Measurements from ENCODE around the gene ATP6V1A. TPM values are rescaled to one million over a fixed set of nuclear protein-coding genes. Genes with fewer than 3 reads are reported as not detected.

Gene ATP6V1A
- total RNA-seq, 2 experiments from 2014 or later, result 36.7 to 40.7 TPM

DNA sequence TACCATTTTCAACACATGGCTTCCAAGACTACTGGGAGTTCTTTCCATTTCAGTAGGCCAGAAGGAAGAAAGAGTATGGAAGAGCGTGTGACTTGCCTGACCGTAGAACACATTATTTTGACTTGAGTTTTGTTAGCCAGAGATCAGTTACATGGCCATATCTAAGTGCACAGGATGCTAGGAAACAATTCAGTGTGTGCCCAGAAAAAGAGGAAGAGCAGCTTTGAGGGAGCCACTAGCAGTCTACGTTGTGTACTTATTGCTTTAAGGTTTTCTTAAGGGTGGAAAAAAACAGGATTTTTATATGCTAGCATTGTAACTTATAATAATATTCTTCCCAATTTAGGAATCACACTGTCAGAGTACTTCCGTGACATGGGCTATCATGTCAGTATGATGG, 47.7 kb downstream of the ATP6V1A start:
- POLR2A ChIA-PET, result interaction anchor here (1.3 kb wide), 1 partner anchor 50 kb away, joined by 3 read pairs; no protein-coding TSS in a partner anchor
- Mint-ChIP-seq H3K27me3 (no peaks in the 10 kb centered on the region), H3K36me3 (ENCODE audit: low read depth) (peaks cover 14% of the 10 kb centered on the region), H3K27ac (no peak overlapping the region), H3K4me1 (ENCODE audit: low read depth) (no peaks in the 10 kb centered on the region), H3K4me3 (no peak overlapping the region), H3K9me3 (no peaks in the 10 kb centered on the region)
- ATAC-seq, result no peak
- CTCF ChIA-PET, result interaction anchor here (2.2 kb wide), 1 partner anchor 59 kb away, joined by 7 read pairs; no protein-coding TSS in a partner anchor
- DNase-seq, result no peak
- TF ChIP-seq, protein P1, sequence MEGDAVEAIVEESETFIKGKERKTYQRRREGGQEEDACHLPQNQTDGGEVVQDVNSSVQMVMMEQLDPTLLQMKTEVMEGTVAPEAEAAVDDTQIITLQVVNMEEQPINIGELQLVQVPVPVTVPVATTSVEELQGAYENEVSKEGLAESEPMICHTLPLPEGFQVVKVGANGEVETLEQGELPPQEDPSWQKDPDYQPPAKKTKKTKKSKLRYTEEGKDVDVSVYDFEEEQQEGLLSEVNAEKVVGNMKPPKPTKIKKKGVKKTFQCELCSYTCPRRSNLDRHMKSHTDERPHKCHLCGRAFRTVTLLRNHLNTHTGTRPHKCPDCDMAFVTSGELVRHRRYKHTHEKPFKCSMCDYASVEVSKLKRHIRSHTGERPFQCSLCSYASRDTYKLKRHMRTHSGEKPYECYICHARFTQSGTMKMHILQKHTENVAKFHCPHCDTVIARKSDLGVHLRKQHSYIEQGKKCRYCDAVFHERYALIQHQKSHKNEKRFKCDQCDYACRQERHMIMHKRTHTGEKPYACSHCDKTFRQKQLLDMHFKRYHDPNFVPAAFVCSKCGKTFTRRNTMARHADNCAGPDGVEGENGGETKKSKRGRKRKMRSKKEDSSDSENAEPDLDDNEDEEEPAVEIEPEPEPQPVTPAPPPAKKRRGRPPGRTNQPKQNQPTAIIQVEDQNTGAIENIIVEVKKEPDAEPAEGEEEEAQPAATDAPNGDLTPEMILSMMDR (IDR thresholded peaks at IDR 0.05), result no peak
- intact Hi-C loops (cut with micrococcal nuclease), result no loop called here

DNA sequence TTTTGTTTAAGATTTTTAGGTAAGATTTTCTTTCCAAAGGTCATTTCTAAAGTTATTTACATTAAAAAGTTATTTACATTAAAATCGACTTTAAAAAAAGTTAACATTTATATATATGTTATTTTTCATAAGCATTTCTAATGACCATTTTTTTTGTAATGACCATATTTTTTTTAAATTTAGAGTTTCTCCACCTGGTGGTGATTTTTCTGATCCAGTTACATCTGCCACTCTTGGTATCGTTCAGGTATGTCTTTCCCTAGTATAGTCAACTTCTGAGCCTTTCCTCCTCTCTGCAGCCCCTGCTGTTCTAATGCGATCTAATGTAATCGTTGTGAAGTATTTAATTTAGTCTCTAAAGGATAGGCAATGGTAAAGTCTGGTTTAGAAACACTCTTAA, 48.9 kb downstream of the ATP6V1A start:
- Mint-ChIP-seq H3K27ac (no peak overlapping the region), H3K27me3 (no peaks in the 10 kb centered on the region), H3K4me1 (ENCODE audit: low read depth) (no peaks in the 10 kb centered on the region), H3K36me3 (ENCODE audit: low read depth) (peaks cover 14% of the 10 kb centered on the region), H3K9me3 (no peaks in the 10 kb centered on the region), H3K4me3 (no peak overlapping the region)
- TF ChIP-seq, protein P1 (IDR thresholded peaks at IDR 0.05), result no peak
- ChIA-PET CTCF (interaction anchor here (0.9 to 2.2 kb wide), 2 partner anchors 45 to 60 kb away, joined by 3 to 7 read pairs; no protein-coding TSS in a partner anchor), POLR2A (interaction anchor here (0.5 kb wide), 1 partner anchor 27 kb away, joined by 3 read pairs; no protein-coding TSS in a partner anchor)
- ATAC-seq (no peak), DNase-seq (no peak)
- intact Hi-C loops (cut with micrococcal nuclease), result no loop called here

DNA sequence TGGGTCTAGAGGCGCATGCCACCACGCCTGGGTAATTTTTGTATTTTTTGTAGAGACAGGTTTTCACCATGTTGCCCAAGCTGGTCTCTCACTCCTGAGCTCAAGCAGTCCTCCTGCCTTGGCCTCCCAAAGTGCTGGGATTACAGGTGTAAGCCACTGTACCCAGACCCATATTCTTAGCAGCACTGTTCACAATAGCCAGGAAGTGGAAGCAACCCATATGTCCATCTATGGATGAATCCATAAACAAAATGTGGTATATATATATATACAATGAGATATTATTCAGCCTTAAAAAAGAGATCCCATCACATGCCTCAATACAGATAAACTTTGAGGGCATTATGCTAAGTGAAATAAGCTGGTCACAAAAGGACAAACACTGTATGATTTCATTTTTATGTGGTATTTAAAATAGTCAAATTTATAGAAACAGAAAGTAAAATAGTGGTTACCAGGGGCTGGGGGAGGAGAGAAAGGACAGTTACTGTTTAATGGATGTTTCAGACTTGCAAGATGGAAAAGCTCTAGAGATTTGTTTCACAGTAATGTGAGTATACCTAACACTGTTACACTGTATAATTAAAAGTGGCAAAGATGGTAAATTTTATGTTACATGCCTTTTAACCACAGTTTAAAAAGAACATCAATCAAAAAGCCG, 56.1 kb downstream of the ATP6V1A start:
- Mint-ChIP-seq H3K4me1 (ENCODE audit: low read depth) (peaks cover 5% of the 10 kb centered on the region), H3K36me3 (ENCODE audit: low read depth) (peaks cover 15% of the 10 kb centered on the region), H3K27ac (peak overlapping the region; percentile 30), H3K27me3 (no peaks in the 10 kb centered on the region), H3K4me3 (no peak overlapping the region), H3K9me3 (no peaks in the 10 kb centered on the region)
- TF ChIP-seq, protein P1 (IDR thresholded peaks at IDR 0.05), result no peak
- intact Hi-C loops (cut with micrococcal nuclease), result no loop called here
- DNase-seq (no peak), ATAC-seq (no peak)
- POLR2A ChIA-PET, result no interaction called here
- CTCF ChIA-PET, result interaction anchor here (0.6 to 2.1 kb wide), 5 partner anchors 13 to 401 kb away, joined by 3 to 12 read pairs (median 4); partner anchors contain the start of gene GRAMD1C

DNA sequence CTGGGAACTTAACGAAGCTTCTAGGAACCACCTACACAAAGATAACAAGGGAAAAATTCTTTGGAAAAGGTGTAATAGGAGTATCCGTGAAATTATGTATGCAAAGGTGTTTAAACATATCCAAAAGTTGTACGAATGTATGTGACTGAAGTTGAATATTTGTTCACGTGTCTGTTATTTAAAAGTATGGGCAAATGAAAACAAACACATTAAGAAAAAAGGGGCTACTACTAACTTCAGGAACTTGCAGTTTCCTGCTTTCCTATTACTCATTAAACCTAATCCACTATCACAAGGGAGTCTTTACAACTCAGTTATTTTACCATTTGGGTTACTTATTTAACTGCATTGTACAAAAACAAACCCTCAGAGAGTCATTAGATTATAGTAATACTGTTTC, 57.8 kb downstream of the ATP6V1A start:
- H3K27ac Mint-ChIP-seq, result peak overlapping the region; percentile 15
- no peaks in the 10 kb centered on the region for H3K27me3 Mint-ChIP-seq
- H3K9me3 Mint-ChIP-seq, result no peaks in the 10 kb centered on the region

DNA sequence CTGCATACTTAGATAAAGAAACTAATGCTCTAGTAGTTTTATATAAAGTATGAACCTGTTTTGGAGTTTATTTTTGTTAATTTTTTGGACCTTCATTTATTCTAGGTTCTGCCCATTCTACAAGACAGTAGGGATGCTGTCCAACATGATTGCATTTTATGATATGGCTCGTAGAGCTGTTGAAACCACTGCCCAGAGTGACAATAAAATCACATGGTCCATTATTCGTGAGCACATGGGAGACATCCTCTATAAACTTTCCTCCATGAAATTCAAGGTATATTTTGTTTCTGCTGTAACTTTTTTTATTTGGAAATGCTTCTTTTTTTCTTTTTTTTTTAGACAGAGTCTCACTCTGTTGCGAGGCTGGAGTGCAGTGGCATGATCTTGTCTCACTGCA, 58.4 kb downstream of the ATP6V1A start:
- intact Hi-C loops (cut with micrococcal nuclease), result no loop called here
- ATAC-seq (no peak), DNase-seq (no peak)
- Mint-ChIP-seq H3K27me3 (no peaks in the 10 kb centered on the region), H3K4me3 (no peak overlapping the region), H3K4me1 (ENCODE audit: low read depth) (peaks cover 5% of the 10 kb centered on the region), H3K36me3 (ENCODE audit: low read depth) (peaks cover 16% of the 10 kb centered on the region), H3K9me3 (no peaks in the 10 kb centered on the region), H3K27ac (no peak overlapping the region)
- TF ChIP-seq, protein P1 (IDR thresholded peaks at IDR 0.05), result no peak
- ChIA-PET CTCF (interaction anchor here (1.4 kb wide), 1 partner anchor 69 kb away, joined by 5 read pairs; no protein-coding TSS in a partner anchor), POLR2A (no interaction called here)

More for the DNA sequence above, 57.8 kb downstream of the ATP6V1A start:
- ATAC-seq, result no peak
- intact Hi-C loops (cut with micrococcal nuclease), result no loop called here
- TF ChIP-seq, protein P1 (IDR thresholded peaks at IDR 0.05), result no peak
- Mint-ChIP-seq H3K4me3 (no peak overlapping the region), H3K4me1 (ENCODE audit: low read depth) (peaks cover 5% of the 10 kb centered on the region), H3K36me3 (ENCODE audit: low read depth) (peaks cover 16% of the 10 kb centered on the region)
- POLR2A ChIA-PET, result no interaction called here
- CTCF ChIA-PET, result no interaction called here
- no peak for DNase-seq
